NB4 (cell line): ENCODE results near the gene HOXD4.

ENCODE experiments used
- DNase-seq: peaks from one replicate; pipeline ENCODE4 v3.0.0; 2010; ENCODE audit warnings: low read depth
- H3K4me3 ChIP-seq: one replicate; pipeline ENCODE4 v1.5.1; 2011; ENCODE audit warnings: mild to moderate bottlenecking, low read depth, low read length, moderate library complexity
- CTCF ChIP-seq: IDR thresholded peaks from one replicate; pipeline ENCODE4 v1.5.1; 2012; ENCODE audit warnings: low read depth, low read length
- MAX ChIP-seq: IDR thresholded peaks from 2 replicates; pipeline ENCODE4 v1.6.1; 2011; ENCODE audit warnings: low read depth, low read length
- MYC ChIP-seq: IDR thresholded peaks from 2 replicates; pipeline ENCODE4 v1.6.1; 2011; ENCODE audit warnings: low read depth, low read length
- POLR2A ChIP-seq: IDR thresholded peaks from 2 replicates; pipeline ENCODE4 v1.6.1; 2011; ENCODE audit warnings: mild to moderate bottlenecking; ENCODE audit not compliant: insufficient read length; ENCODE audit errors: extremely low read depth

HOXD4 gene

GRCh38 chr2:176158186-176158591 lies 6.8 kb downstream of the HOXD4 start:
- no peak for DNase-seq
- TF ChIP-seq POLR2A (no peak), MYC (no peak), CTCF (no peak), MAX (no peak)
- no peak overlapping the region for H3K4me3 ChIP-seq

DNA sequence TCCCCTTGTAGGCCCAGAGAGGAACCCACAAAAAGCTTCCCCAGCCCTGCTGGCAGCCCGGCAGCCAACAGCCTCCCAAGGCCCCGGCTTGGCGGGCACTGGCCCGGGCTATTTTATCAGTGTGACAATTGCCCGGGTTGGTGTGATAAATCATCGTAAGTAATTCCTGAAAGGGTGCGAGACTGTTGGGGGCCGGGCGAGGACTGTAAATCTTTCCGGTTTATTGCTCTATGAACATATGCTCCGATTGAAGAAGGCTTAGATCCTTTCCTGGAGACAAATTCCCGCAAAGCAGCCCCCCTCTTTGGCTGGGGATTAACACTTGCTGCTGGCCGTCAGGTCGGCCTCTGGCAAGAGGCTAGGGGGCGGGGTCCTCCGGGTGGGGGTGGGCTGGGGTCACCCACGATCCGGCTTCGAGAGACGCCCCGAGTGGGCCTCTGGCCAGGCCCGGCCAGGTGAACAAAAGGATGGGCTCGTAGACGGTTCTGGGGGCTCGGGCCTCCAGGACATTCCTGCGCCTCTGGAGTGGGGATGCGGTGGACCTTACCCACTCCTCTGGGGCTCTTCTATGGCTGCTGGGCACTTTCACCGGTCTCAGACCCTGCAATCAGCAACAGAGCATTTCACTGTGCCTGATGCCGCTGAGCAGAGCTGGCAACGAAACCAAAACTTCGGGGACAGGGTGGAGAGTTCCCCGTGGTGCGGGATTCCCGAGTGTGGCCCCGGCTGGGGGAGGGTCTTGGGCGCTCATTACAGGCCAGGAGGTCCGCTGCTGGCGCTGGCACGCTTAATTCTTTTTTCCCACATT lies 7.7 kb downstream of the HOXD4 start:
- TF ChIP-seq CTCF (no peak), MAX (no peak), POLR2A (no peak), MYC (no peak)
- no peak overlapping the region for H3K4me3 ChIP-seq
- no peak for DNase-seq

DNA sequence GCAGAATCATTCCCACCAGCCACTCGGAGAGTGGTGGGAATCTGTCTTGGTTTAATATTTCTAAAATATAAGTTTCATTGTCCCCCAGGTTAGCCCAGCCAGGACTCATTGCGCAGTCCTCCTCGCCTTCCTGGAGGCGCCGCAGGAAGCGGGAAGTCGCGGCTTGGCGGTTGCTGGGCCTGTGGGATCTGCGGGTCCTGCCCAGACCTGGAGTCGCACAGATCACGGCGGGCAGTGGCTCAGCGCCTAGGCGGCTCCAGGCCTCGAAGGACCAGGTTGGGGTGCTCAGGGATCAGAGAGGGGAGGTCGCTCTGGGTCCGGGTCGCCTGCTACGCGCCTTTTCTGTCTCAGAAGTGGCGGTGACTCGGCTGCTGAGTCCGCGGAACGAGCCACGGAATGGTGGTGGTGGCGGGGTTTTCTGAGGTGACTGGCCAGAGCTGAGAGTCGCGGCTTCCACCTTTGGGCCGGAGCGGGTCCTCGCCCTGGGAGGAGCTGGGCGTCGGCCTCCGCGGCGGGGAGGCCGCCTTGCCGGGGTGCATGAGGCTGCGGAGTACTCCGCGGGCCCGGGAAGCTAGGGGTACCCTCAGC lies 8.4 kb downstream of the HOXD4 start:
- no peak for DNase-seq
- H3K4me3 ChIP-seq, result no peak overlapping the region
- no peak for TF ChIP-seq MAX
- no peak for TF ChIP-seq MYC
- no peak for TF ChIP-seq POLR2A
- TF ChIP-seq CTCF, result no peak

DNA sequence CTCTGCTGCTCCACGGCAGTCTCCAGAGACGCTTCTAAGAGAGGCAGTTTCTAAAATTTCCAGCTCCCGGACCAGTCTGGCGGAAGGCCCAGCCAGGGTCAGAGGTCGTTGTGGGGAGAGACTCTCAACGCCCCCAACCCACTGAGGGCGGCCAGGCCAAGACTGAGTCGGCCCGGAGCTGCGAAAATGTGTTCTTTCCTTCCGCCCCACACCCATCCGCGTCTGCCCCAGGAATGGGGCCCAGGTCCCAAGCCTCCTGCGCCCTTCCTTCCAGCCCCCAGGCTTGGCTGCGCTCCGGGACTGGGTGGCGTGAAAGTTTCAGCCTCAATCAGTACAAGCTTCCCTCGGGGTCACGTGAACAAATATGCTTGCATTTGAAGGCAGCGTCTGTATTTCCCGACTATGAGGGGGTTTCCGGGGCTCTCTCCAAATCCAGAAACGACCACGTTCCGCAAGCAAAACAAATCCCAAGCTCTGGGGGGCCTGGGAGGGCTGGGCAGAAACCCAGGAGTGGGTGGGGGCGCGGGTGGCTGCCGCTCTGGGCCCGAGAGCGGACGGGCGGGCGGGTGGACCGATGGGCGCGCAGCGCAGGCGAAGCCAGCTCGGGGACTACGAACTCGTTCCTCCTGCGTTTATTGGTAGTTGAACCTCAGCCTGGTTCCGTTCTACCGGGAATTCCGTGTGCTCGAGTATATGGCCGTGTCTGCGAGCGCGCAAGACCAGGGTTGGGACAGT lies 9.1 kb downstream of the HOXD4 start:
- TF ChIP-seq MYC, result no peak
- TF ChIP-seq POLR2A, result no peak
- TF ChIP-seq MAX, result no peak
- TF ChIP-seq CTCF, result no peak
- no peak for DNase-seq
- no peak overlapping the region for H3K4me3 ChIP-seq

- no peak for DNase-seq
- no peak overlapping the region for H3K4me3 ChIP-seq
- TF ChIP-seq POLR2A, result no peak
- no peak for TF ChIP-seq MAX
- no peak for TF ChIP-seq CTCF
- TF ChIP-seq MYC, result no peak
Observed at GRCh38 chr2:176160986-176161824, 9.9 kb downstream of the HOXD4 start.
